ENCODE measurements around the gene LSM12. TPM values are rescaled to one million over a fixed set of nuclear protein-coding genes. Genes with fewer than 3 reads are reported as not detected.

The LSM12 gene
- total RNA-seq, result 43.7 and 45.0 TPM in 2 replicates

GRCh38 chr17:44066204-44066930 lies at the start of gene LSM12:
Gene LSM12 (minus strand): TSS chr17:44066671. CDS start chr17:44066587, 84 bp downstream.

GRCh38 chr17:44070455-44071197 lies 4.2 kb upstream of the LSM12 start, which contains the start of gene G6PC3:
Gene G6PC3 (plus strand): TSS chr17:44070735. CDS start chr17:44070966, 231 bp downstream.

DNA sequence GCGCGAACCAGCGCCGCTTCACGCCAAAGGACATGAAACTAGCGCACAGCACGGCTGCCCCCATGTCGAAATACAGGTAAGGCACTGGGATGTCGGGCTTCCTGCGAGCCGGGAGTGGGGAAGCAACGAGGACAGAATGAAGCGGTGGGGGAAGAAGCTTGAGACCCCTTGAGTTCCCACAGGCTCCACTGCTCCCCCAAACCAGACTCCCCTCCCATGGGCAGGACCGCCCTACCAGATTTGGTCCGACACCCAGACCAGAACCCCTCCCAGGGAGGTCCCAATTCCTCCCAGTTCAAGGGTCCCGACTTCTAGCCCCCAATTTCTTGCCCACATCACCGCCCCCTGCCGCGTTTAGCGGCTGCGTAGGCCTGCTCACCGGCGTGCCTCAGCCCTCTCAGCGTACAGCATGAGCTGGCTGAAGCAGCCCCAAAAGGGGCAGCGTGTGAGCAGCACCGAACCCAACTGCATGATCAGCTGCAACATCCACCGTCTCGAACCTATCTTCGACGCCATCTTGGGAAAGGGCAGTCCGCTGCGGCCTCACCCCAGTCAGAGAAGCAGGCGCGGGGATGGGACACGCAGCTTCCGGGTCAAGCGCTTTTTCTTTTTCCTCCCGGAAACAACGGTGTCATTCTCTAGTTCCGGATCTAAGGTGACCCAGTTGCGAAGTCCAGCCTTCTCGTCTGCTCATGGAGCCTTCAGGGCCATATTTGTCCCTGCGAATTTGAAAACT lies 51.9 kb downstream of the LSM12 start, which contains the start of gene TMEM101:
Gene TMEM101 (minus strand): TSS at position 527 of the 736 bp plus-strand sequence. CDS start 11 bp downstream, at position 516.

DNA sequence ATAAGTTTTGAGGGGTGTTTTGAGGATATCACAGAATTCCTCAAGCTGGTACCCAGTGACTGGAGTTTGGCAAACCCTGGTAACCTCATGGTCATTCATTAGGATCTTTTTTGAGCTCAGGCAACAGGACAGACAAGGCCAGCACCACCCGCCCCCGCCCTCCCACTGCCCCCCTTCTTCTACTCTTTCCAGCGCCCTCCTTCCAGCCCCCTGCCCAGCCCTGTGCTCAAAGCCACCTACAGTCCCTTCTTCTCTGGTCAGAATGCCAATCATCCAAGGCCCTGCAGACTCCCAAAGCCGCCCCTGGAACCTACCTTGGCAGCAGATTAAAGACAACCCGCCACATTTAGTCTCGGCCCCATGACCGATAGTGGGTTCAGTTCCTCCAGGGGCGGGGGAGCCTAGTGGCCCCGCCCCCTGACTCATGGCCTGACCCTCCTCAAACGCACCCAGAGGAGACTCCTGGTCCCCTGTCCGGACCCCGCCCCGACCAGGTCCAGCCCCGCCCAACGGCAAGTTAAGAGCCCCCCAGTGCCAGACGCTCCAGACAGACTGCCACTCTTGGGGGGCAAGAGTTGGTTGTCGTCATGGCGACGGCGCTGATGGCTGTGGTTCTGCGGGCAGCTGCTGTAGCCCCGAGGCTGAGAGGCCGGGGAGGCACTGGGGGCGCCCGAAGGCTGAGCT lies 62.3 kb downstream of the LSM12 start, which contains the start of gene NAGS:
Gene NAGS (plus strand): TSS at position 546 of the 684 bp plus-strand sequence. CDS start 42 bp downstream, at position 588.

Other genes starting within 250 kb of the LSM12 start
- 4.2 and 4.7 TPM in 2 replicates for gene MPP3, start 233.5 kb downstream of the LSM12 start, total RNA-seq
- gene CD300LG, start 219.5 kb downstream of the LSM12 start, total RNA-seq, result not detected in 2 replicates
- gene MPP2, start 159.1 kb downstream of the LSM12 start, total RNA-seq, result 1.6 and 2.9 TPM in 2 replicates
- gene PPY, start 124.2 kb downstream of the LSM12 start, total RNA-seq, result not detected in 2 replicates
- gene PYY, start 112.7 kb downstream of the LSM12 start, total RNA-seq, result 0.45 and 0.50 TPM in 2 replicates
- 14.7 and 16.6 TPM in 2 replicates for gene NAGS, start 62.0 kb downstream of the LSM12 start, total RNA-seq
- gene TMEM101, start 51.7 kb downstream of the LSM12 start, total RNA-seq, result 65.7 and 66.2 TPM in 2 replicates
- 70.8 and 73.0 TPM in 2 replicates for gene G6PC3, start 4.1 kb upstream of the LSM12 start, total RNA-seq
- 40.1 and 50.8 TPM in 2 replicates for gene HDAC5, start 57.0 kb upstream of the LSM12 start, total RNA-seq
- 8.3 and 8.4 TPM in 2 replicates for gene HROB, start 75.3 kb upstream of the LSM12 start, total RNA-seq
- gene ASB16, start 104.0 kb upstream of the LSM12 start, total RNA-seq, result under 0.01 TPM in 1 of 2 replicates, not detected in the other
- 24.0 and 27.5 TPM in 2 replicates for gene TMUB2, start 120.3 kb upstream of the LSM12 start, total RNA-seq
- gene ATXN7L3, start 133.2 kb upstream of the LSM12 start, total RNA-seq, result 41.5 and 44.9 TPM in 2 replicates
- gene UBTF, start 153.0 kb upstream of the LSM12 start, total RNA-seq, result 34.6 and 38.8 TPM in 2 replicates
- gene SLC4A1, start 201.5 kb upstream of the LSM12 start, total RNA-seq, result not detected in 2 replicates
- not detected in 2 replicates for gene RUNDC3A, start 241.9 kb upstream of the LSM12 start, total RNA-seq

Measured in bronchus fibroblast of lung (primary cell).